Activated T-cell treated with anti-CD3 and anti-CD28 coated beads, Interleukin-2, amount 50 U/mL, for 4 hours (primary cell): ENCODE data around the gene ZNF333. TPM values are rescaled to one million over a fixed set of nuclear protein-coding genes. Genes with fewer than 3 reads are reported as not detected.
"Not testable (repeated sequence)": the region's sequence is repeated elsewhere in the genome, so short reads cannot be mapped to it uniquely, and the experiment has no call there.

ENCODE experiments used
- ATAC-seq, 2 donors: fragments of 200-7000 bp; cut with Tn5 transposase; one replicate each; pipeline ENCODE4 v1.10.0; 2021
- DNase-seq: peaks from one replicate; pipeline ENCODE4 v3.0.0-alpha.2; 2020
- H3K27me3 Mint-ChIP-seq: one replicate; pipeline ENCODE4 v1.8.0; 2021; ENCODE audit warnings: low read depth, mixed read lengths
- H3K36me3 Mint-ChIP-seq: one replicate; pipeline ENCODE4 v1.8.0; 2022; ENCODE audit warnings: mixed read lengths; ENCODE audit not compliant: insufficient read depth
- H3K4me1 Mint-ChIP-seq: one replicate; pipeline ENCODE4 v1.8.0; 2021; ENCODE audit warnings: low read depth, mixed read lengths
- H3K4me3 Mint-ChIP-seq: one replicate; pipeline ENCODE4 v1.8.0; 2021; ENCODE audit warnings: mild to moderate bottlenecking, moderate library complexity, mixed read lengths
- H3K9me3 Mint-ChIP-seq: one replicate; pipeline ENCODE4 v1.8.0; 2021; ENCODE audit warnings: mixed read lengths
- total RNA-seq, 3 donors: library from RNA; stranded (reverse); gene quantifications; one replicate each; pipeline ENCODE4 v1.2.1, GENCODE V29; 2021

ZNF333 gene
- total RNA-seq, 3 donors from 2014 or later: 7.1 to 13.9 (median 7.7) TPM

DNA sequence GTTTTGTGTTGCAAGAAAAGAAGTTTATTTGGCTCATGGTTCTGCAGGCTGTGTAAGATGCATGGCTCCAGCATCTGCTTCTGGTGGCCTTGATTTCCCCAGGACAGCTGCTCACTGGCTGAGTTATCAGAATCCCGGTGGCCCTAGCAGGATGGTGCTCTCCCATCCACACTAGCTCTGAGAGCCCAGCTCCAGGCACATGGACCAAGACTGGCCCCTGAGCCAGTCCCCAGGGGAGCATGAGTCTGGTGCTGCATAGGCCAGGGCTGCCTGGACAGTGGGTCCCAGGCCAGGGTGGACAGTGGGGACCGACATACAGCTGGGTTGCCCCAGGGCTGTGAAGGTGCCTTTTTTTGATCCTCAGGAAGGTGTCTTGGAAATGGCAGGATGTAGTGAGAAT, 78.2 kb downstream of the ZNF333 start:
- H3K36me3 Mint-ChIP-seq: peaks cover 2% of the 10 kb centered on the region
- H3K4me3 Mint-ChIP-seq: no peak overlapping the region
- no peaks in the 10 kb centered on the region for H3K9me3 Mint-ChIP-seq
- no peak for ATAC-seq
- peaks cover 26% of the 10 kb centered on the region for H3K27me3 Mint-ChIP-seq
- no peaks in the 10 kb centered on the region for H3K4me1 Mint-ChIP-seq
- DNase-seq: no peak

- Mint-ChIP-seq H3K27me3 (peaks cover 30% of the 10 kb centered on the region), H3K4me1 (no peaks in the 10 kb centered on the region), H3K4me3 (no peak overlapping the region), H3K36me3 (peaks cover 2% of the 10 kb centered on the region), H3K9me3 (no peaks in the 10 kb centered on the region)
- no peak for DNase-seq
- ATAC-seq: no peak
These were observed 79.4 kb downstream of the ZNF333 start for GRCh38 chr19:14769201-14769600.

DNA sequence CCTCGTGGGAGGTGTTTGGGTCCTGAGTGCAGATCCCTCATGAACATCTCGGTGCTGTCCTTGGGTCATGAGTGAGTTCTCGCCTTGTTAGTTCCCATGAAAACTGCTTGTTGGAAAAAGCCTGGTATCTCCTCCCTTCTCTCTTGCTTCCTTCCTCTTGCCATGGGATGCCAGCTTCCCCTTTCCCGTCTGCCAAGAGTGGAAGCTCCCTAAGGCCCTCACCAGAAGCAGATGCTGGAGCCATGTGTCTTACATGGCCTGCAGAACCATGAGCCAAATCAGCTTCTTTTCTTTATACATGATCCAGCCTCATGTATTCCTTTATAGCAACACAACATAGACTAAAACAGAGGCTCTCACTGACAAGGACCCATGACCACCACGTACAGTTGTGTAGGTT, 80.3 kb downstream of the ZNF333 start:
- H3K36me3 Mint-ChIP-seq: peaks cover 2% of the 10 kb centered on the region
- H3K4me3 Mint-ChIP-seq: no peak overlapping the region
- no peak for DNase-seq
- no peak for ATAC-seq
- no peaks in the 10 kb centered on the region for H3K4me1 Mint-ChIP-seq
- peaks cover 22% of the 10 kb centered on the region for H3K27me3 Mint-ChIP-seq
- H3K9me3 Mint-ChIP-seq: no peaks in the 10 kb centered on the region

GRCh38 chr19:14770944-14771839, 81.3 kb downstream of the ZNF333 start:
- DNase-seq (no peak), ATAC-seq (no peak)
- Mint-ChIP-seq H3K27me3 (peaks cover 21% of the 10 kb centered on the region), H3K9me3 (no peaks in the 10 kb centered on the region), H3K4me1 (peaks cover 9% of the 10 kb centered on the region), H3K36me3 (no peaks in the 10 kb centered on the region), H3K4me3 (no peak overlapping the region)

- H3K4me3 Mint-ChIP-seq: no peak overlapping the region
- H3K4me1 Mint-ChIP-seq: peaks cover 11% of the 10 kb centered on the region
- DNase-seq (no peak), ATAC-seq (no peak)
- H3K27me3 Mint-ChIP-seq: peaks cover 25% of the 10 kb centered on the region
- no peaks in the 10 kb centered on the region for H3K36me3 Mint-ChIP-seq
- H3K9me3 Mint-ChIP-seq: no peaks in the 10 kb centered on the region
These were observed 82.6 kb downstream of the ZNF333 start for GRCh38 chr19:14772467-14772866.

- Mint-ChIP-seq H3K9me3 (no peaks in the 10 kb centered on the region), H3K36me3 (no peaks in the 10 kb centered on the region), H3K4me1 (peaks cover 13% of the 10 kb centered on the region), H3K4me3 (no peak overlapping the region), H3K27me3 (peaks cover 28% of the 10 kb centered on the region)
- ATAC-seq (no peak), DNase-seq (no peak)
These were observed 83.1 kb downstream of the ZNF333 start for GRCh38 chr19:14772995-14773394.

DNA sequence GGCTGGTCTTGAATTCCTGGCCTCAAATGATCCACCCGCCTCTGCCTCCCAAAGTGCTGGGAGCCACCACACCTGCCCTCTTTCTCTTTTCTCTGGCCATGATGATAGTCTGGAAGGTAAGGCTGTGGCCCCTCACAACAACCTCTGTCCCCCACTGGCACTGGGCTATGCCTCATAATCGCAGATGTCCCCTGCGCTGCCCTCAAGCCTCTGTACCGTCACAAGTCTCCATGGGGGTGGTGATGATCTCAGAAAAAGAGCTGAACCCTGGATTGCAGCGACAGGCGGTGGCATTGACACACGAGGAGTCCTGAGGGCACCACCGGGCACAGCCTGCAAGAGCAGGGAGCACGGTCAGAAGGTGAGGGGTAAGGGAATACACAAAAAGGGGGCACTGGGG, 83.9 kb downstream of the ZNF333 start:
- not testable (repeated sequence) for DNase-seq, H3K36me3 Mint-ChIP-seq, H3K9me3 Mint-ChIP-seq, H3K4me3 Mint-ChIP-seq, ATAC-seq
- Mint-ChIP-seq H3K4me1 (peaks cover 13% of the 10 kb centered on the region), H3K27me3 (peaks cover 28% of the 10 kb centered on the region)

- Mint-ChIP-seq H3K4me1 (peaks cover 13% of the 10 kb centered on the region), H3K27me3 (peaks cover 34% of the 10 kb centered on the region), H3K4me3 (no peak overlapping the region), H3K36me3 (no peaks in the 10 kb centered on the region), H3K9me3 (no peaks in the 10 kb centered on the region)
- ATAC-seq (no peak), DNase-seq (no peak)
These were observed 84.5 kb downstream of the ZNF333 start for GRCh38 chr19:14774373-14774772.

GRCh38 chr19:14775326-14775725, 85.5 kb downstream of the ZNF333 start:
- H3K9me3 Mint-ChIP-seq, DNase-seq, ATAC-seq, H3K36me3 Mint-ChIP-seq: not testable (repeated sequence)
- Mint-ChIP-seq H3K4me3 (peak overlapping the region; percentile 52), H3K27me3 (peaks cover 35% of the 10 kb centered on the region), H3K4me1 (peaks cover 13% of the 10 kb centered on the region)

GRCh38 chr19:14775869-14776586, 86.2 kb downstream of the ZNF333 start:
- H3K4me1 Mint-ChIP-seq: peaks cover 13% of the 10 kb centered on the region
- ATAC-seq (no peak), DNase-seq (no peak)
- H3K4me3 Mint-ChIP-seq: peak overlapping the region; percentile 52
- no peaks in the 10 kb centered on the region for H3K9me3 Mint-ChIP-seq
- no peaks in the 10 kb centered on the region for H3K36me3 Mint-ChIP-seq
- peaks cover 41% of the 10 kb centered on the region for H3K27me3 Mint-ChIP-seq

- not testable (repeated sequence) for ATAC-seq
- H3K27me3 Mint-ChIP-seq: peaks cover 38% of the 10 kb centered on the region
These were observed 87.8 kb downstream of the ZNF333 start for GRCh38 chr19:14777645-14778044.

DNA sequence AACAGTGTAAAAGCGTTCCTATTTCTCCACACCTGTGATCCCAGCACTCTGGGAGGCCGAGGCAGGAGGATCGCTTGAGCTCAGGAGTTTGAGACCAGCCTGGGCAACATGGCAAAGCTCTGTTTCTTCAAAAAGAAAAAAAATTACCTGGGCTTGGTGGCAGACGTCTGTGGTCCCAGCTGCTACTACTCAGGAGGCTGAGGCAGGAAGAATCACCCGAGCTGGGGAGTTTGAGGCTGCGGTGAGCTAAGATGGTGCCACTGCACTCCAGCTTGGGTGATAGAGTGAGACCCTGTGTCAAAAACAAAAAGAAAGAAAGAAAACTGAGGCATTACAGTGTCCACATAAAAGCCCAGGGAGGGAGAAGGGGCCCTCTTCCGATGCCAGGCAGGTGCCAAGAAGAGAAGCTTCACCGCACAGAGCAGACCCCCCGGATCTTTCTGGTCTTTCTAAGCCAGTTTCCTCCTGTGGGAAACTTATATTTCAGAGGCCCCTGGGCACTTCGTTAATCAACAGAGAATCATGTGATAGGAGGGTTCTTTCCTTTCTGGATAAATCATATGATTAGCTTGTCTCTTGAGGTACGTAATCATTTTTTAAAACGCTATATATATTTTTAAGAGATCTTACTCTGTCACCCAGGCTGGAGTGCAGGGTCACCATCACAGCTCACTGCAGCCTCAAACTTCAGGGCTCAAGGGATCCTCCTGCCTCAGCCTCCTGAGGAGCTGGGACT, 88.4 kb downstream of the ZNF333 start, which contains the start of gene ADGRE2:
Gene ADGRE2 (minus strand): TSS at position 451 of the 736 bp plus-strand sequence. CDS start 1,804 bp downstream, outside the sequence.
- peaks cover 13% of the 10 kb centered on the region for H3K4me1 Mint-ChIP-seq
- H3K9me3 Mint-ChIP-seq, DNase-seq, H3K4me3 Mint-ChIP-seq, ATAC-seq, H3K36me3 Mint-ChIP-seq: not testable (repeated sequence)
- peaks cover 44% of the 10 kb centered on the region for H3K27me3 Mint-ChIP-seq

More at GRCh38 chr19:14777645-14778044, 87.8 kb downstream of the ZNF333 start:
- peaks cover 13% of the 10 kb centered on the region for H3K4me1 Mint-ChIP-seq
- not testable (repeated sequence) for H3K9me3 Mint-ChIP-seq, DNase-seq, H3K36me3 Mint-ChIP-seq, H3K4me3 Mint-ChIP-seq

DNA sequence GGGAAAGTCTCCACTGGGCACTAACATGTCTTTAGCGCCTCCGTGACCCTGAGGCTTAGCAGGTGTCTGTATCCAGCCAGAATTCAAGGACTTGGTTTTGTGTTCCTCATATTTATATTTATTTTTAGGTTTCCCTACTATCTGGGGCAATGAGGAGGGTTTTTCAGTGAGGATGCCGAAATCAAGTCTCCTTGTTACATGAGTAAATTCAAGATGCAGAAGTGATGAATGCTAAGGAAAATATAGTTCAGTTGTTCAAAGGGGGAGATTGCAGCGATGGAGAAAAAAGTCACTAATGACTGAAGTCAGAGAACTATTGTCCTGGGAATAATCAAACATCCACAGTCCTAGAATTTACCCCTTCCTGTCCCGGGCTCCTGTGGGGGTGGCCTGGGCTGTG, 89.3 kb downstream of the ZNF333 start:
- no peak for ATAC-seq
- Mint-ChIP-seq H3K9me3 (no peaks in the 10 kb centered on the region), H3K4me1 (peaks cover 13% of the 10 kb centered on the region), H3K36me3 (no peaks in the 10 kb centered on the region), H3K27me3 (peaks cover 41% of the 10 kb centered on the region), H3K4me3 (no peak overlapping the region)
- no peak for DNase-seq

GRCh38 chr19:14780622-14781225, 90.9 kb downstream of the ZNF333 start:
- H3K4me1 Mint-ChIP-seq: peaks cover 16% of the 10 kb centered on the region
- not testable (repeated sequence) for H3K36me3 Mint-ChIP-seq, ATAC-seq, H3K4me3 Mint-ChIP-seq, H3K9me3 Mint-ChIP-seq, DNase-seq
- H3K27me3 Mint-ChIP-seq: peaks cover 50% of the 10 kb centered on the region
